Esophagus muscularis mucosa (tissue), 4 donors: ENCODE results near the gene ZNF516. TPM values are rescaled to one million over a fixed set of nuclear protein-coding genes. Genes with fewer than 3 reads are reported as not detected.

Source experiments
- DNase-seq: peaks from one replicate; pipeline ENCODE4 v3.0.0-alpha.2; 2017; ENCODE audit errors: extremely low spot score
- H3K27ac ChIP-seq, 4 donors: fragments of 200-600 bp; sonication (generic); replicated peaks in 1 of 4; 1 replicate in 3 of 4; 2 replicates in 1 of 4; pipeline ENCODE4 v1.5.1; 2016 to 2019; ENCODE audit warnings: mild to moderate bottlenecking in 1 of 4
- H3K27me3 ChIP-seq, 4 donors: fragments of 200-600 bp; sonication (generic); one replicate each; pipeline versions ENCODE4 v1.5.1 to v1.6.0; 2016 to 2019
- H3K36me3 ChIP-seq, 4 donors: fragments of 200-600 bp; sonication (generic); one replicate each; pipeline ENCODE4 v1.5.1; 2016 to 2019
- H3K4me1 ChIP-seq, 4 donors: fragments of 200-600 bp; sonication (generic); one replicate each; pipeline ENCODE4 v1.5.1; 2016 to 2019
- H3K4me3 ChIP-seq, 4 donors: fragments of 200-600 bp; sonication (generic); 1 replicate in 2 of 4; 2 replicates in 2 of 4; pipeline ENCODE4 v1.5.1; 2016 to 2019; ENCODE audit warnings: mild to moderate bottlenecking in 4 of 4, moderate library complexity in 1 of 4
- H3K9me3 ChIP-seq, 4 donors: fragments of 200-600 bp; sonication (generic); 1 replicate in 3 of 4; 2 replicates in 1 of 4; pipeline ENCODE4 v1.5.1; 2016 to 2019
- CTCF ChIP-seq, 3 experiments: fragments of 200-600 bp in 2 of 3; fragments of 450-650 bp in 1 of 3; sonication (generic) in 2 of 3; IDR thresholded peaks; one replicate each; pipeline ENCODE4 v1.5.1; 2017 to 2019; ENCODE audit warnings: antibody characterized with exemption in 3 of 3, mild to moderate bottlenecking in 2 of 3, moderate library complexity in 1 of 3
- EP300 ChIP-seq: sonication (generic); formaldehyde crosslinking; IDR thresholded peaks from one replicate; pipeline ENCODE4 v1.6.1; 2017; ENCODE audit warnings: antibody characterized with exemption
- POLR2A ChIP-seq: fragments of 450-650 bp; IDR thresholded peaks from one replicate; pipeline ENCODE4 v1.6.1; 2017; ENCODE audit warnings: antibody characterized with exemption, moderate library complexity, mild to moderate bottlenecking, low read depth
- POLR2AphosphoS5 ChIP-seq, 2 donors: sonication (generic); formaldehyde crosslinking; IDR thresholded peaks; one replicate each; pipeline ENCODE4 v1.6.1; 2017; ENCODE audit warnings: antibody characterized with exemption in 2 of 2
- WGBS: methylation state at CpG from one replicate; pipeline ENCODE4 v1.1.5; 2018; 5-methylcytosine and 5-hydroxymethylcytosine counted together
- intact Hi-C: fragments of 100-400 bp; cut with DNase I; formaldehyde crosslinking; loops from one replicate; pipeline ENCODE4 v1.15.1; 2023
- total RNA-seq, 4 donors: library from RNA; depleted of rRNA; stranded (reverse); fragments of >200 nt; gene quantifications; one replicate each; pipeline versions ENCODE4 v1.1.0 to v1.2.1, GENCODE V29; 2016

Gene ZNF516
- total RNA-seq, 4 donors from 2014 or later: 28.5 to 44.9 (median 35.8) TPM

DNA sequence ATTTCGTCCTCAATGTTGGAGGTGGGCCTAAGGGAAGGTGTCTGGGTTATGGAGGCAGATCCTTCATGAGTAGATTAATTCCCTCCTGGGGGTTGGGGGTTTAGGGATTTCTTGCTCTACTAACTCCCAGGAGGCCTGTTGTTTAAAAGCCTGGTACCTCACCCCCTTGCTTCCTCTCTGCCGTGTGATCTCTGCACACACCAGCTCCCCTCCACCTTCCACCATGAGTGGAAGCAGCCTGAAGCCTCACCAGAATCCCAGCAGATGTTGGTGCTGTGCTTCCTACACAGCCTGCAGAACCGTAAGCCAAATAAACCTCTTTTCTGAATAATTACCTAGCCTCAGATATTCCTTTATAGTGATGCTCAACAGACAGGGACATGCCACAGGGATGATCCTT lies 141.5 kb downstream of the ZNF516 start:
- Histone ChIP-seq H3K27me3 (no peaks in the 10 kb centered on the region), H3K36me3 (peaks cover 0 to 28% (median 19%) of the 10 kb centered on the region in 4 donors), H3K4me3 (no peak overlapping the region), H3K4me1 (peaks cover 3 to 41% (median 36%) of the 10 kb centered on the region in 4 donors), H3K27ac (no peak overlapping the region), H3K9me3 (no peaks in the 10 kb centered on the region)
- WGBS: 86% methylated on average over 3 of the region's 3 CpGs
- DNase-seq: peak; percentile 57
- TF ChIP-seq EP300: no peak
- no peak for TF ChIP-seq CTCF (IDR thresholded peaks at IDR 0.05)
- TF ChIP-seq POLR2A: no peak
- intact Hi-C loops: no loop called here

- no peak for TF ChIP-seq CTCF (IDR thresholded peaks at IDR 0.05)
- no peak for TF ChIP-seq POLR2AphosphoS5 (IDR thresholded peaks at IDR 0.05)
- TF ChIP-seq POLR2A: no peak
- no peak for TF ChIP-seq EP300
- no peak overlapping the region for H3K27ac ChIP-seq
- peaks cover 0 to 23% (median 18%) of the 10 kb centered on the region in 4 donors for H3K36me3 ChIP-seq
- no peaks in the 10 kb centered on the region for H3K27me3 ChIP-seq
- peak; percentile 50 for DNase-seq
- intact Hi-C loops: no loop called here
- 92% methylated on average over 6 of the region's 7 CpGs for WGBS
- no peak overlapping the region for H3K4me3 ChIP-seq
- no peaks in the 10 kb centered on the region for H3K9me3 ChIP-seq
- H3K4me1 ChIP-seq: peaks cover 3 to 41% (median 37%) of the 10 kb centered on the region in 4 donors
Measured at GRCh38 chr18:76353046-76353445, 142.0 kb downstream of the ZNF516 start.

- Histone ChIP-seq H3K4me3 (peak overlapping the region; percentile 19 to 42 (median 33)), H3K4me1 (peaks cover 3 to 41% (median 37%) of the 10 kb centered on the region in 4 donors), H3K9me3 (no peaks in the 10 kb centered on the region), H3K36me3 (peaks cover 0 to 14% (median 8%) of the 10 kb centered on the region in 4 donors), H3K27ac (peak overlapping the region; percentile 21 to 53 (median 40)), H3K27me3 (no peaks in the 10 kb centered on the region)
- DNase-seq: peak; percentile 93
- intact Hi-C loops: no loop called here
- 28% methylated on average over 24 of the region's 24 CpGs for WGBS
- TF ChIP-seq CTCF (IDR thresholded peaks at IDR 0.05) (peak in 1 of 3 experiments; percentile 9), POLR2AphosphoS5 (IDR thresholded peaks at IDR 0.05) (peak; percentile 86 to 94), EP300 (no peak)
Measured at GRCh38 chr18:76351961-76352581, 143.0 kb downstream of the ZNF516 start.

DNA sequence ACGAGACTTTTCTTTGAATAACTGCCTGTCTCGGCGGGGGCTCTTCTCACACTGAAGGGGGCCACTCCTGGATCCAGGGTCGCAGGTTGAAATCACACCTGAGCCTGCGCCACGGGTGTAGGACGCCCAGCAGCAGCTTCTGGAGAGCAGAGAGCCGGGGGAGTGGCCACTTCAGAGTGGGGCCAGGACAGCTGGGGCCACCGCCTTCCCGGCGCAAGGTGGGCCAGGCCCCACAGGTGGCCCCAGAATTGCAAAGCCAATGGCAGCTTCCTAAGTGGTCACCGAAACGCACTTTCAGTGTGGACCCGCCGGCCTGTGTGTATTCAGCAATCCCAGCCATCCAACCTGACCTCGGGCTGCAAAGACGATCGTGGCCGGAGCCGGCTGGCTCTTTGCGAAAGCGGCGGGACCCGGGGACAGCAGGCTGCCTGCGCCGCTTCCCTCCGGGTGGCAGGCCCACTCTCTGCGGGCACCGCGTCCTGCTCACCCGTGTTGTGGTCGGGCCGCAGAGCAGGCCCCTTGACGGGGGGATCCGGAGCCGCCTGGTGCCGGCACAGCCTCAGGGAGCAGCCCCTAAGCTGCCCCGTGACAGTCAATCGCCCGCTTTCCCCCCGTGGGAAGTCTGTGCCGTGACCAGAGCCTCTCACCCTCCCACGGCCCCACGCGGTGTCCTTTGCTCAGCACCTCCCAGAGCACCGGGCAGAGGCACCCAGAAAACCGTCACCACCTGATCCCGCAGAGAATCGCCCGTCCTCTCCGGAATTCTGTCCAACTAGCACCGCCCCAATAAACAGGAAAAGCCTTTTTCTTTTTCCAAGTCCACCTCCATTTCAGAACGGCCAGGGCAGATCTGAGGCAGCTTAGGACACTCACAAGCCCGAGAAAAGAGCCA lies 144.7 kb downstream of the ZNF516 start:
- H3K4me1 ChIP-seq: peaks cover 3 to 41% (median 37%) of the 10 kb centered on the region in 4 donors
- no peaks in the 10 kb centered on the region for H3K36me3 ChIP-seq
- TF ChIP-seq CTCF (IDR thresholded peaks at IDR 0.05) (no peak), POLR2A (no peak), EP300 (no peak), POLR2AphosphoS5 (IDR thresholded peaks at IDR 0.05) (no peak)
- H3K27me3 ChIP-seq: no peaks in the 10 kb centered on the region
- DNase-seq: peak; percentile 66
- H3K27ac ChIP-seq: no peak overlapping the region
- H3K9me3 ChIP-seq: no peaks in the 10 kb centered on the region
- 85% methylated on average over 27 of the region's 54 CpGs for WGBS
- no peak overlapping the region for H3K4me3 ChIP-seq
- intact Hi-C loops: no loop called here
